ENCODE measurements around the gene CDK15.
"Not testable (repeated sequence)": the region's sequence is repeated elsewhere in the genome, so short reads cannot be mapped to it uniquely, and the experiment has no call there.

CDK15 gene

DNA sequence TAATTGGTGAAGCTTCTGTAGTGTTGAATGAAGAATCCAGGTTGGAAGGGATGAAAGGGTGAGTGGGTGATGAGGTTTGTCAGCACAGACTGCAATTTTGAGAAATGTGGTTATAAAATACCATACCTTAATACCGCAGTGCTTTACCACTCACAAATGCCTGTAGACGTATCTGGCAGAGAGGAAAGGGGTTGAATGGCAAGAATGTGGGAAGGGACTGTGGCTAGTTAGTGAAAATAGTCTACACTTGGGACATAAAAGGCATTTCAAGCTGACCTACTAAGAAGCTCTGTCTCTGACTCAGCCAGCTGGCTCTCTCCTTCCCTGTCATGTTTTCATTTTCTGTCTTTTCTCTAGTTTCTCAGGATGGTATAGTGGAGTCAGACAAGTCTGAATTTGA lies 25.1 kb downstream of the CDK15 start:
- DNase-seq: no peak

DNA sequence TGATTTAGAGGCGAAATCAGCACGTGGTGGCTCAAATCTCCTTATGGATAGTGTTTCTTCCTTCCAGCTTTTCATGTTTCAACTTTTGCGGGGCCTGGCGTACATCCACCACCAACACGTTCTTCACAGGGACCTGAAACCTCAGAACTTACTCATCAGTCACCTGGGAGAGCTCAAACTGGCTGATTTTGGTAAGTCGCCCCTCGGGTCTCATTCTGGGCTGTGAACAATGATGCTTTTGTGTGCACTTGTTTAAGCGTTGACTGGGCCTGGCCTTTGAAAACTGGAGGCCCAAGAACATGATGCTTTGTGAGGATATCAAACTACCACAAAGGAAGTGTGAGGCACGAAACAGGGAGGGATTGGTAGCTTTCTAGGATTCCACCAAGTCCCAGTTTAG lies 27.4 kb downstream of the CDK15 start:
- DNase-seq: no peak

DNA sequence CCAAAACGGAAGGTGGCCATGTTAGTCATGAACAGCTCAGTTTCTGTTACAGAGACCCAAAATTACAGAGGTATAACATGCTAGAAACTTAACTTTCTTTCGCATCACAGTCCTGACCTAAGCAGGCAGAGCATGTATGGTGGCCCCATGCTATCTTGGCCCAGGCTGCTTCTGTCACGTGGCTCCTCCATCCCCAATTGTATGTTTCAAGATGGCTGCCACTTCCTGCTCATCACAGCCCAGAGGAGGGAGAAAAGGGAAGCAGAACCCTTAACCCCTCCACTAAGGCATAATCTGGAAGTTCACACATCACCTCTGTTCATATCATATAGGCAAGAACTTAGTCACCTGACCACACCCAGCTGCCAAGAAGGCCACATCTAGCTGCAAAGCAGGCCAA lies 28.7 kb downstream of the CDK15 start:
- peak; percentile 27 for DNase-seq

DNA sequence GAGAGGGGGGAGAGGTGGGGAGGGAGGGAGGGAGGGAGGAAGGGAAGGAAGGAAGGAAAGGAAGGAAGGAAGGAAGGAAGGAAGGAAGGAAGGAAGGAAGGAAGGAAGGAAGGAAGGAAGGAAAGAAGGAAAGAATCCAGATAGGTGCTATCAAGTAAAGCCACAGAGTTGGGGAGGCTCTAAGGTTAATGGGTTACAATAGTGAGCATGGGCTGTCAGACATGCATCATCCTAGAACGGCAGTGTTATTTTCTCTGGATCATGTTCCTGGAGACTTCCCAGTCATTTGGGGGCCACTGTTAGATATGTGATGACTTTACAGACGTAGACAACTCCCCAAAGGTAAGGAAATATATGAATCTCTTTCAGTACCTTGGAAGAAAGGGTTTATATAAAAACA lies 31.1 kb downstream of the CDK15 start:
- DNase-seq: no peak

DNA sequence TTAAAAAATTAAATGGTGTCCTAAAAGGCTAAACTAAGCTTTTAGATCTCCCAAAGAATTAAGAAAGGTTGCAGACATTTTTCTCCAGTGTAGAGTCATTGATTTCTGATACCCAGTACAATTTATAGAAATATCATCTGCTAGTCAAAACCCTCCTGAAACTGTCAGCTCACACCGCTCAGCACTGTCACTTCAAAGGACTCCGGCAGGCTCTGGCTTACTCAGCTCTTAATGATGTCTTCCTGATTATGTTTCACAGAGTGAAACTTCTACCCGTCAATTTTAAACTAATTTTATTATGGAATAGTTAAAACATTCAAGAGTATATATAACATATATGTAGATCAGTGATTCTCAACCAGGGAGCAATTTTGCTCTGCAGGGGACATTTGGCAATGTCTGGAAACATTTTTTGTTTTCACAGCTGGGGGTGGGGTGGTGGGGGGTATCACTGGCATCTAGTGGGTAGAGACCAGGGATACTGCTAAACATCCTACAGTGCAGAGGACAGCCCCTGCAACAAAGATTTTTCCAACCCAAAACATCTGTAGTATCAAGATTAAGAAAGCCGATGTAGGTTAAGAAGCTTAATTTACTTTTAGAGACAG lies 31.6 kb downstream of the CDK15 start:
- DNase-seq: no peak

DNA sequence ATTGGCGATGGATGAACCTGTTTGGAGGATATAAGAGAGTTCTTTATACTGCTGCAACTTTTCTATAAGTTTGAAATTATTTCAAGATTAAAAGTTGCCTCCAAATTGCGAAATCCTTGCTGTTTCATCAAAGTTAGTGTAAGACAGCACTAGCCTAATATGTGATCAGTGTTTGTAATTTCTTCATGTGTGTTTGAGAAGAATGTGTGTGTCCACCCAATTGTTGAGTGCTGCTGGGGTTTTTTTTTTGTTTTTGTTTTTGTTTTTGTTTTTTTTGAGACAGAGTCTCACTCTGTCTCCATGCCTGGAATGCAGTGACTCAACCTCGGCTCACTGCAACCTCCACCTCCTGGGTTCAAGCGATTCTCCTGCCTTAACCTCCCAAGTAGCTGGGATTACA lies 33.4 kb downstream of the CDK15 start:
- no peak for DNase-seq

DNA sequence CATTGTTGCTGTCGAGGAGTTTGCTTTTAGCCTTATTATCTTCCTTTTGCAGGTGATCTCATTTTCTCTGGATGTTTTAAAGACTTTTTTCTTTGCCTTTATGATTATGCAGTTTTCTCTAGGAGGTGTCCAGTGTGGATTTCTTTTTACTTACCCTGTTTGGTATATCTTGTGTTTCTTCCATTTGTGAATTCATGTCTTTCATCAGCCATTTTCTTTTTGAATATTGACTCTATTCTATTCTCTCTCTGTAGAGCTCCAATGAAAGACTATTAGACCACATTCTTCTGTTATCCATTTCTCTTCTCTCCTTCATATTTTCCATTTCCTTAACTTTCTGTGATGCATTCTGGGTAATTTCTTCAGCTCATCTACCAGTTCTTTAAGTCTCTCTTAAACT lies 34.4 kb downstream of the CDK15 start:
- DNase-seq: no peak

DNA sequence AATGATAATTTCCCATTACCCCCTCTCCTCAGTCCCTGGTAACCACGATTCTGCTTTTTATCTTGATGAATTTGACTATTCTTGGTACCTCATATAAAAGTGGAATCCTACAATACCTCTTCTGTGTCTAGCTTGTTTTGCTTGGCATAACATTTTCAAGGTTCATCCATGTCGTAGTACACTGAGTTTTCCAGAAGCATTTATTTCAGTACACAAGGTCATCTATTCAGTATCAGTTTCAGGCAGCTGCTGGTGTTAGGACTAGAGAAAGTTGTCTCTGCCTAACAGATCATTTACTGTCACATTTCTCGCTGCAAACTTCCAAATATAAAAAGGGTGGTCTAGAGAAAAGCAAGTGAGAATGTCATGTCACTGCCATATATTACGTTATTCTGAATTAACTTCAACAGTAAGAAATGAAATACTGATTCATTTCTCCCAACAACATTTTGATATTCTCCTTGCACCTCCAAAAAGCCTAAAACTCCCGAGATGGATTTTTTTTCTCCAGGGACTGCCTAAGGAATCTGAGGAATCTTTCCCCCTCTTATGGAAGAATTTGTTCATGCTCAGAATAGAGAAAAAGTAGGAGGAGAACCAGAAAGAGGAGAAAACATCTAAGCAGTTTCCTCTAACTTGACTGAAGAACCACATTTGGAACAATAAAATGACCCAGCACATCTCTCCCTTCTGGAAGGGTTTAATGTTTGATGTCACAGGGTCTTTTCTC lies 36.0 kb downstream of the CDK15 start:
- DNase-seq: no peak

DNA sequence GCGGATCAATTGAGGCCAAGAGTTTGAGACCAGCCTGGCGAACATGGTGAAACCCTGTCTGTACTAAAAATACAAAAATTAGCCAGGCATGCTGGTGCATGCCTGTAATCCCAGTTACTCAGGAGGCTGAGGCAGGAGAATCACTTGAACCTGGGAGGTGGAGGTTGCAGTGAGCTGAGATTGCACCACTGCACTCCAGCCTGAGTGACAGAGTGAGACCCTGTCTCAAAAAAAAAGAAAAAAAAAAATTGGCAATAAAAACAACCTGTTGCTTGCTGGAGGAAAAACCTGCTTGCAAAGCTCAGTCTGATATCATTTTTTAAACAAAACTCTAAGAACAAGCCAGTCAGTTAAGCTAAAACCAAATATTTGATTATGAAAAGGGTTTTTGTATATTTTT lies 38.6 kb downstream of the CDK15 start:
- DNase-seq: not testable (repeated sequence)

DNA sequence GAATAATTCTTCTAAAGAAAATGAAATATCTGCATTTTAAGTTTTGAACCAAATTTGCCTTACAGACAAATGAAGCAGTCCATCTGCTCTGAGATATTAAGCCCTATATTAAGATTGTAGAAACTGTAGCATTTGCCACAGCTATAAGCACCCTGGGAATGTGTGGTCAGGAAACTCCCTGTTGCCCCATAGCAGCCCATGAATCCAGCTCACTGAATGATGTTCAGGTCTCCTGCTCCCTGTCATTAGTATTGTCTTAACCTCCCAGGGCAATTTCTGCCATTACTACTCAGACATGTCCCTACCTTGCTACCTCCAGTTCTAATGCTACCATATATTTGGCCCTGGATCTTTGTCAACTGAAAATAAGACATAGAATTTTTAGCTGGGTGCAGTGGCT lies 41.1 kb downstream of the CDK15 start:
- DNase-seq: no peak

DNA sequence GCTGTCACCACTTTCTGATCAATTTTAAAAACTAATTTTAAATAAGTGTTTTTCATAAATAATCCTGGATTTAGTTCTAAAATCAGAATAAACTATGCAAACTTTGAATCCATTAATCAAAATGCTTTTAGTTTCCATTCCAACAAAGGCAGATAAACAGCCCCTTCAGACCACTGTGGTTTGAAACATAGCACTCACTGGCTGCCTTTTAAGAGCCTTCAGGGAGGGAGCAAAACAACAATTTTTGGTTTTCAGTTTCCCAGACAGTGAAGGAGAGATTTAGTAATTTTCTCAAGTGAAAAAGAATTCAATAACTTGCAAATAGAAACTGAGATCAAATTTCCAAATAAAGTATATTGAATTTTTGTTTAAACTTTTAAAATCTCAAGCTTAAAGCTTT lies 46.1 kb downstream of the CDK15 start:
- no peak for DNase-seq

DNA sequence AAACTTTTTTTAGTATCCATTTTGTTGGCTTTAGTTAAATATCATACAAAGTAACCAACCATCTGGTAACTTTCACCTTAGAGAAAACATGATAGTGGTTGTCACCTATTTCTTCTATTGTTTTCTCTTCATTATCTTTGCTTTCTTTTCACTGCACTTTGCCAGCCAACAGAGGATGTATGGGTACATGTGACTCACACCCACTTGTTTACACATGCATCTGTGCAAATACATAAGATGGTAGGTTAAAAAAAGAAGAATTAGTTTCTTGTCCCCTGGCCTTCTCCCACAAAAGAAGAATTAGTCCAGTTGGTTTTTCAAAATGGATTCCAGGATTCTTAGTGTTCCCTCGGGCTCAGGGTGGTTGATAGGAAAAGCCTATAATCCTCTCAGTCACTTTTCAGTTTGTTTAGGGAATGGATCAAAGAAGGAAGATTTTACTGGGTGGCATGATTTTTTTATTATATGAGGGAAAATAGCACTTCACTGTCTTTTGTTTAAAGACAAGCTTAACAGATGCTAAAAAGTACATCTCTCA lies 46.6 kb downstream of the CDK15 start:
- DNase-seq: no peak

DNA sequence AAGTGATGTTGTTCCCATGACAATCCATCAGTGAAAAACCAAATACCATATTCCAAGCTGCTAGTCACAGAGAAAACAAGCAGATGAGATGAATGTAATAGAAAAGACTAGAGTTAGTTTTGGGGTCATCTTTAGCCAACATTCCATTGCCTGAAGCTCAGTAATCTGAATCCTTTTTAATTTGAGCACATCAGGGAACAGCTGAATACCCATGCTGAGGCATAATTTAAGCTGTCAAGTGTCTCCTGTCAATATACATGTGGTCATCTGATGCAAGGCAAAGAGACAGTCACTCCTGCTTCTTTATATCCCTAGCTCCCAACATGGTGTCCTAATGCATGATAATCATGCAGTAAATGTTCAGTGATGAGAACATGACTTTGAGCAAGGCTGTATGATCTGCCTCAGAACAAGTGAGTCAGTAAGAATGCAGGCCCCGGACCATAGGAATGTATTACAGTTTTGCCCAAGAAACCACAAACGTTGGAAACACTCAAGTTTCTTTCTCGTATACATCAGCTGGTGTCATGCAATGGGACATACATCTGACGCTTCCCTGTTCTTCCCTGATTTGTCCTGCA lies 48.0 kb downstream of the CDK15 start:
- DNase-seq: no peak

DNA sequence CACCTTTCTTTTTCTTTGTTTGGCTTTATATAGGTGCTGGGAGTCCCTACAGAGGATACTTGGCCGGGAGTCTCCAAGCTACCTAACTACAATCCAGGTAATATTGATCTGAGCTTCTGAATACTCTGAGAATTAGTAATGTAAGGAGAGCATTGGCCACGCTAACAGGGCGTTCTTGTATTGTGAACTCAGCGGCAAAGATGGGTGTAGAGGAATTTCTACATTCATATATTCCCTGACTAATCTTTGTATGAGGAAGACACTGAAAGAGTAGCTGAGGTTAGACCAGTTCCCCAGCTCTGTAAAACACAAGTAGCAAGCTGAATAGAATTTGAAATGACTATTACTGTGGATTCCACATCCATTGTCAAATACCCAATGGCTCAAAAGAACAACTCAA lies 48.5 kb downstream of the CDK15 start:
- no peak for DNase-seq

DNA sequence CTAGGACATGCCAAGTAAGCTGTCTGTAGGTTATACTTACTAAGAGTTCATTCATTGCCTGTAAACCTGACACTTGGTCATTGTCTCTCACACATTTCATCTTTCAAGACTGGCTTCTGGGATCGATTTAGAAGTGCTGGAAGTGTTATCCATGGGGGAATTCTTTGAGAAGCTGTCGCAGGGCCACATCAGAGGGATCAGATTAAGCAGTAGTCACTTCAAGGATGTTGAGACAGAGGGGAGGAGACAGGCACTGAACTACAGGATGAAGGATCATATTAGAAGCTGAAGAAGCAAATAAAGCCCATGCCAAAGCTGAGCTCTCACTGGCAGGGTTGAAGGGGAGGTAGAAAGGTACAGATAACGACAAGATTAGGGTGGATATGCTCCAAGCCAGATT lies 49.0 kb downstream of the CDK15 start:
- DNase-seq: no peak

DNA sequence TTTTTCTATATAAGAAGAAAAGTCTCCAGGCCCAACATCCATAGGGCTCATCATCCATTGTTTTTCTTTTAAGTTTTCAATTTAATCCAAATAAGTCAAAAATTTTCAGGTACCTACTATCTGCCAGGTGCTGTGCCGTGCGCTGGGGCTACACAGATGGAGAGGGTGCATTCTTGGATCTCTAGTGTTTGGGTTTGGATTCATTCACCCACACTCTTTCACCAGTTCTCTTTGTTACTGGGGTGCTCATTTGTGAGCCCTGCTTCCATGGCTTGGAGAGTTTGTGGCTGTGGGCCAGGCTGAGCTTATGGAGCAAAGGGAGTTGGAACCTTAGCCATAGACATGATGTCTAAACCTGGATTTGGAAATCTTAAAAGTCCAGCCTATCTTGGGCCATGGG lies 51.0 kb downstream of the CDK15 start:
- DNase-seq: no peak

DNA sequence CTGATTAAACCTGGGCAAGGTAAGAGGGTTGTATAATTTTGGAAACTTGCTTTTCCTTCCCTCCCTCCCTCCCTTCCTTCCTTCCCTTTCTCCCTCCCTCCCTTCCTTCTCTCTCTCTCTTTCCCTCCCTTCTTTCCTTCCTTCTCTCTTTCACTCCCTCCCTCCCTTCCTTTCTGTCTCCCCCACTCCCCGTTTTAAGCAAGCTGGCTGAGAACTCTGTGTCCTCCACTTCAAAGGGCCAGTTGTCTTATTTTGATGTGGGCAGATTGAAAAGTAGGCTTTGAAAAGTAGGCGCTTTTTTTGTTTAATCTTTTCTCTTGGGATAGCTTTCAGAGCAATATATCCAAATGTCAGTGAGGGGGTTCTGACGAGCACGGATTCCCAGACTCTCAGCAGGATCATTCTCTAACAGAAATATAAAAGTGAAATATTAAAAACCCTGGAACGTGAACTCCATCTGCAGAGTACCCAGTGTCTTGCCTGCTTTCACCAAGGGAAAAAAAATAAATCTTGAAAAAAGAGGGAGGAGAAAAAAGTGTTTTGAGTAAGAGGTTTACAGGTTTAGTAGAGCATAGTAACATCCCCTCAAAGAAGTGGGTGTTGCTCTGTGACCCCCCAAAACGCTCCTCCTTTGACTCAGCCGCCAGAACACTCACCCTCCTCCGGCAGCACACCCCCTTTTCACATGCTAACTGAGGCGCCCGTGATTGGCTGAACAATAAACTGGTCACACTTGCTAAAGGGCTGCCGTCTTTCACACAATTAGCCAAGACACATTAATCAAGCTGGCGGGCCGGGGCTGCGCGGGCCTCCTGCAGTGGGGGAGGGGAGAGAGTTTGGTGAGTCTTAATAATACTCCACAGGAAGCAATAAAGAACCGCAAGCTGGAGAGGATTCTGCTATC lies 52.2 kb downstream of the CDK15 start:
- DNase-seq: peak; percentile 18

DNA sequence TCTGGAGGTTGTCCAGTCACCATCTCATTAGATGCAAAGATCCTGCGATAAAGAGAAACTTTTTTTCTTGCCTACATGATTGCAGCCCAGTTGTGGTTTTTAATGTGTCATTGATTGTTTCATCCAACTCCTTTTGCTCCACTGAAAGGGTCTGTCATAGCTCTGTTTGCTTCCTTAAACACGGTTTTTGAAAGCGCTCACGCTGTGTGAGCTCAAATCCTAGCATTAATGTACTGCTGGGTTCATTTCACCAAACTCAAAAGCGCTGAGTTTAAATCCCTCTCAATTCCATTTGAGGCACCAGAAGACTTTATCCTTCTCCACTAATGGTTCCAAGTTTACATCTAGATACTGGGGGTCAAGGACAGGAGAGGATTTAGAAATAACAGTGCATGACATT lies 53.6 kb downstream of the CDK15 start:
- DNase-seq: no peak

DNA sequence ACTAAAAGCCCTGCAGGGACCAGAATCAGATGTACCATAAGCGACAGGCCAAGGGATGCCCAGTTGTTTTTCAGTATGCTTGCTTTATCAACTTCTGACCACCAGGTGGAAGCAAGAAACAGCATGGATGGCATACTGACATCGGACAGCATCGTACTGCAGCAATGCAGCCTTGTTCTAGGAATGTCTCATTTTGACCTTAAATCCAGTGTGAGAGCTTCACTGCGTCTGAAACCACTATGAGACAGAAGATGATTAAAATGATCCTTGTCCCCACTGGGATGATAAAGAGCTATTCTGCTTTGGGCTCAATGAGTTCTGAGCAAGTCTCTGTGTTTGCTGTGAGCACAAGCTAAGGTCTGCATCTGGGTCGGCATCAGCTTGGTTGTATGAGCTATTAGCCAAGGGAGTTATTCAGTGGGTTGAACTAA lies 54.3 kb downstream of the CDK15 start:
- DNase-seq: peak; percentile 80

DNA sequence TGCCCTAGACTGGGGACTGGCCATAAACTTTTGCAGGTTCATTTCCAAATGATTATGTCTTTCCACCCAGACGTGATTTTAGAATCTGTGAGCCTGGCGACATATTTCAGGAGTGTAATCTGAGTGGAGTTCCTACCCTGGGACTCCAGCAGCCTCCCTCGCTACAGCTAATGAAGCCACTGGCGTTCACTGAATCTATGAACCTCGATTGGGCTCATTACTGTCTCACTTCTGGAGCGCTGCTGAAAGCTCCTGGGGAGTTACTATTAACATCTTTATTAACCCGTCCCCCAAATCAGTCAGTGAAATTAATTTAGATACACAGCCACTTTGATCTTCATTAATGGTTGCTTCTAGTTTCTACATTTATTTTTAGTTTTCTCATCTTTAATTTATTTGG lies 56.5 kb downstream of the CDK15 start:
- DNase-seq: no peak

DNA sequence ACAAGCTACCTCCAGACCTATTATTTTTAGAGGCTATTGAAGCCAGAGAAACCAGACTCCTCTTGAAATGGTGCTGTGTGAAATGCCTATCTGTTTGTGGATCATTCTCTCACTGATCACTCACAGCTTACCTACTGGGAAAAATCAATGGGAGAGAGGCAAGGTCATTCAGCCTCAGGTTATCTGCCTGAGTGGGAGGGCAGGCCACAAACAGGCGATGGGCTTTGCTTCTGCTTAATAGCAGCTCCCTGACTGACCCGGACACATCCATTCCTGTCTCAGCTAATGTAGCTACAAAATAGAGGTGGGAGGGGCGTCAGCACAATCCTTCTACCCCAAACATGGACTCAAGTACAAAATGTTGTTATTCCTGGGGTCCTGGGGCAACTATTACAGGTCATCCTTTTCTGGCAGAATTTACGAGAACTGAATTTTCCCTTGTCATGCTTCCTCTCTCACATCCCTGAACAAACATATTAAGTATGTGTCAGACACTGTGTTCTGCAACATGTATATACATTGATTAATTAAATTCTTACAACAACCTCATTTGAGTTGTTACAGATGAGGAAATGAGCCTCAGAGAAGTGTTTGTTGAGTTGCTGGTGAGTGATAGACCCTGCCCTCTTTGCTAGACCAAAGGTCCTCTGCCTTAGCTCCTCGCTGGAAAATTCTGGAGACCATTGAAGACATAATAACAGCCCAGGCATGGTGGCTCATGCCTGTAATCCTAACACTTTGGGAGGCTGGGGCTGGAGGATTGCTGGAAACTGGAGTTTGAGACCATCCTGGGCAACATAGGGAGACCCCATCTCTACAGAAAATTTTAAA lies 60.5 kb downstream of the CDK15 start:
- DNase-seq: no peak

DNA sequence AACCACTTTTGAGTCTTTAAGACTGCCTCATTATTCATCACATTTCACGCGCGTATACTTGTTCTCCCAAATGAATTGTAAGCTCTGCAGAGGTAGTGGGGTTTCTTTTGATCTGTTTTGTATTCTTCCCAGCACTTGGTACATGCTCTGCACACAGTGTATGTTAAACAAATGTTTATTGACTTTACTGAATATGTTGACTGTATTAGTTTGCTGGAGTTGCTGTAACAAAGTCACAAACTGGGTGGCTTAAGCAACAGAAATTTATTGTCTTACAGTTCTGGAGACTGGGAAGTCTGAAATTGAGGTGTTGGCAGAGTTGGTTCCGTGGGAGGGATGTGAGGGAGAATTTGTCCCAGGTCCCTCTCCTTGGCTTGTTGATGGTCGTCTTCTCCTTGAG lies 65.1 kb downstream of the CDK15 start:
- DNase-seq: no peak
